K562 (cell line): ENCODE measurements around the gene IFNGR1. TPM values are rescaled to one million over a fixed set of nuclear protein-coding genes. Genes with fewer than 3 reads are reported as not detected.

ENCODE experiments used
- ATAC-seq: fragments of 200-7000 bp; cut with Tn5 transposase; 3 replicates; pipeline ENCODE4 v1.9.1; 2020; ENCODE audit warnings: moderate library complexity
- BruUV-seq: library from RNA; stranded (reverse); fragments of 400-500 nt; replicated peaks from 2 replicates; lab custom pipeline; 2021; lab: Mats Ljungman, UMichigan
- CTCF ChIA-PET: fragments of 300-600 bp; formaldehyde crosslinking; extraction: SDS; loops from one replicate; lab custom pipeline; 2021; ENCODE audit warnings: low intra/inter-chr PET ratio; lab: Yijun Ruan, JAX
- POLR2A ChIA-PET: fragments of 300-600, 350-650 bp; sonication (Branson Sonifier 250); formaldehyde crosslinking; extraction: SDS; loops from one replicate; lab custom pipeline; 2021; ENCODE audit warnings: antibody characterized with exemption, inconsistent platforms; lab: Yijun Ruan, JAX
- DNase-seq, 4 experiments: peaks; one replicate each; pipeline versions ENCODE4 v3.0.0 to v3.0.0-alpha.2; 2011 to 2018; ENCODE audit warnings: low spot score in 3 of 4, mixed read lengths in 3 of 4; ENCODE audit errors: extremely low read depth in 1 of 4
- FAIRE-seq: peaks from 2 replicates; lab custom pipeline; 2011; peaks lifted over from hg19 to GRCh38; lab: Jason Lieb, UNC
- H2AFZ ChIP-seq: 2 replicates; pipeline ENCODE4 v1.6.0; 2011; ENCODE audit warnings: low read depth, low read length, control low read depth, inconsistent platforms
- H3K27ac ChIP-seq: fragments of 200-600 bp; 3 replicates; pipeline ENCODE4 v1.8.0; 2011; ENCODE audit warnings: low read depth, mild to moderate bottlenecking, control low read depth, inconsistent platforms, low read length, moderate library complexity, mixed read lengths; ENCODE audit errors: extremely low read depth
- H3K27me3 ChIP-seq, 2 experiments: fragments of 300-600 bp in 1 of 2; 2 replicates in 1 of 2; 3 replicates in 1 of 2; pipeline versions ENCODE4 v1.6.0 to v1.8.0; 2011; ENCODE audit warnings: inconsistent platforms in 2 of 2, low read length in 2 of 2, mild to moderate bottlenecking in 1 of 2, mixed read lengths in 1 of 2, moderate library complexity in 1 of 2; ENCODE audit not compliant: control insufficient read depth in 2 of 2, insufficient read depth in 2 of 2
- H3K36me3 ChIP-seq: fragments of 300-600 bp; 3 replicates; pipeline ENCODE4 v1.8.0; 2011; ENCODE audit warnings: mild to moderate bottlenecking, low read length, inconsistent platforms; ENCODE audit not compliant: control insufficient read depth, insufficient read depth
- H3K4me1 ChIP-seq, 2 experiments: fragments of 200-600 bp in 1 of 2; replicated peaks in 1 of 2; 2 replicates in 1 of 2; 3 replicates in 1 of 2; pipeline versions ENCODE4 v1.5.1 to v1.8.0; 2011; ENCODE audit warnings: inconsistent platforms in 2 of 2, low read length in 2 of 2, mild to moderate bottlenecking in 1 of 2, mixed read lengths in 1 of 2, moderate library complexity in 1 of 2; ENCODE audit not compliant: control insufficient read depth in 2 of 2, insufficient read depth in 2 of 2
- H3K4me2 ChIP-seq: 2 replicates; pipeline ENCODE4 v1.6.1; 2011; ENCODE audit warnings: low read length, control low read depth, inconsistent platforms, mixed read lengths; ENCODE audit not compliant: insufficient read depth
- H3K4me3 ChIP-seq: fragments of 200-600 bp; sonication (generic), shearing (Covaris generic); 2 replicates; pipeline ENCODE4 v1.5.1; 2016; ENCODE audit warnings: control low read depth, inconsistent platforms
- H3K79me2 ChIP-seq: fragments of 200-600 bp; 3 replicates; pipeline ENCODE4 v1.8.0; 2011; ENCODE audit warnings: low read length, inconsistent platforms; ENCODE audit not compliant: control insufficient read depth, insufficient read depth
- H3K9ac ChIP-seq, 2 experiments: 2 replicates each; pipeline versions ENCODE4 v1.6.0 to v1.6.1; 2011; ENCODE audit warnings: low read depth in 2 of 2, low read length in 2 of 2, control low read depth in 1 of 2, inconsistent platforms in 1 of 2, mild to moderate bottlenecking in 1 of 2, mixed read lengths in 1 of 2; ENCODE audit not compliant: insufficient read depth in 1 of 2
- H3K9me1 ChIP-seq: one replicate; pipeline ENCODE4 v1.6.0; 2011; ENCODE audit warnings: inconsistent platforms, mild to moderate bottlenecking, low read length, moderate library complexity; ENCODE audit not compliant: control insufficient read depth, insufficient read depth
- H3K9me3 ChIP-seq: replicated peaks from 2 replicates; pipeline ENCODE4 v1.5.1; 2011; ENCODE audit warnings: low read depth, low read length, inconsistent platforms; ENCODE audit not compliant: control insufficient read depth, insufficient read depth
- H4K20me1 ChIP-seq: replicated peaks from 2 replicates; pipeline ENCODE4 v1.6.1; 2011; ENCODE audit warnings: low read length, inconsistent platforms, mixed read lengths; ENCODE audit not compliant: control insufficient read depth, insufficient read depth
- CBFB ChIP-seq: sonication (generic); formaldehyde crosslinking; IDR thresholded peaks from 2 replicates; pipeline ENCODE4 v1.4.0; 2020; ENCODE audit warnings: mild to moderate bottlenecking, missing genetic modification reagents
- HMGN3 ChIP-seq: IDR thresholded peaks from 2 replicates; pipeline ENCODE4 v1.6.1; 2011; ENCODE audit warnings: borderline replicate concordance, low read depth, mild to moderate bottlenecking, mixed read lengths, low read length; ENCODE audit not compliant: insufficient read length; ENCODE audit errors: extremely low read depth
- JUN ChIP-seq, 2 experiments: sonication (generic) in 1 of 2; formaldehyde crosslinking in 1 of 2; IDR thresholded peaks; 2 replicates each; pipeline versions ENCODE4 v1.6.1 to v1.8.0; 2012 to 2022; ENCODE audit warnings: borderline replicate concordance in 2 of 2, mild to moderate bottlenecking in 2 of 2, improper control_type of control experiment in 1 of 2, low read depth in 1 of 2, low read length in 1 of 2, missing genetic modification reagents in 1 of 2
- MEIS2 ChIP-seq: fragments of 450-650 bp; IDR thresholded peaks from 2 replicates; pipeline ENCODE4 v1.6.1; 2014; ENCODE audit warnings: mild to moderate bottlenecking; ENCODE audit not compliant: partially characterized antibody
- SMAD1 ChIP-seq: fragments of 150-350 bp; IDR thresholded peaks from 2 replicates; pipeline ENCODE4 v1.6.1; 2014; ENCODE audit warnings: low read length, low read depth; ENCODE audit not compliant: partially characterized antibody
- STAT5A ChIP-seq: IDR thresholded peaks from 2 replicates; pipeline ENCODE4 v1.6.1; 2012; ENCODE audit warnings: low read length, inconsistent platforms, borderline replicate concordance
- ZNF354B ChIP-seq: fragments of 250-450 bp; sonication (Bioruptor Pico); IDR thresholded peaks from 2 replicates; pipeline ENCODE4 v1.4.0; 2020
- ZNF644 ChIP-seq: fragments of 200-800 bp; sonication (Bioruptor generic); IDR thresholded peaks from 2 replicates; pipeline ENCODE4 v1.6.1; 2016; ENCODE audit warnings: low read depth, missing genetic modification characterization, missing compliant biosample characterization
- WGBS: fragments of 100-300 bp; shearing (Covaris generic); methylation state at CpG from one replicate; pipeline ENCODE4 v1.1.6; 2016; ENCODE audit warnings: low coverage, mixed read lengths; ENCODE audit not compliant: insufficient coverage; ENCODE audit errors: missing lambda C conversion rate; 5-methylcytosine and 5-hydroxymethylcytosine counted together
- in situ Hi-C: fragments of 300-500 bp; cut with MboI; formaldehyde crosslinking; loops from 4 replicates; pipeline ENCODE4 v1.15.0; 2018; ENCODE audit warnings: inconsistent platforms, mixed read lengths
- intact Hi-C: fragments of 100-400 bp; cut with micrococcal nuclease; formaldehyde crosslinking; loops from 2 replicates; pipeline ENCODE4 v1.14.2; 2022
- polyA plus RNA-seq, 8 experiments: library from polyadenylated mRNA; depleted of rRNA in 4 of 8; stranded (reverse) in 5 of 8; unstranded in 3 of 8; fragments of >200 nt; fragmentation: Nextera tagmentation in 2 of 8; fragmentation: Illumina TruSeq in 1 of 8; extraction: Ambion mirVana in 2 of 8; extraction: Trizol in 1 of 8; gene quantifications; 2 replicates each; pipeline versions ENCODE4 v1.2.1 to v1.2.3, GENCODE V29; 2011 to 2014; ENCODE audit warnings: inconsistent platforms in 1 of 8, missing spikeins in 1 of 8
- total RNA-seq, 7 experiments: library from RNA; depleted of rRNA in 6 of 7; stranded (reverse); fragments of >200 nt in 6 of 7; fragmentation: Illumina TruSeq in 2 of 7; extraction: Trizol in 2 of 7; gene quantifications; 2 replicates each; pipeline versions ENCODE4 v1.2.1 to v1.2.3, GENCODE V29; 2011 to 2021; ENCODE audit warnings: low replicate concordance in 1 of 7
- TF ChIP-seq, protein P1 (sequence below): fragments of 250-450 bp; sonication (Bioruptor Pico); IDR thresholded peaks from 2 replicates; pipeline ENCODE4 v1.4.0; 2020; ENCODE audit warnings: mild to moderate bottlenecking
- TF ChIP-seq, protein P2 (sequence below), 2 experiments: IDR thresholded peaks in 1 of 2; conservative IDR thresholded peaks in 1 of 2; 2 replicates each; pipeline ENCODE4 v1.6.1; 2016; ENCODE audit warnings: low read depth in 2 of 2, mild to moderate bottlenecking in 1 of 2, missing compliant biosample characterization in 1 of 2, missing genetic modification characterization in 1 of 2, moderate library complexity in 1 of 2

The IFNGR1 gene
- total and polyA plus RNA-seq, 9 of the 15 experiments (the other 6 are each of a cell fraction or from before 2014, with no cell fraction given), result 14.7 to 47.0 (median 26.7) TPM

- ChIA-PET POLR2A (no interaction called here), CTCF (no interaction called here)
- Histone ChIP-seq H3K9me1 (no peaks in the 10 kb centered on the region), H2AFZ (no peak overlapping the region), H3K36me3 (no peaks in the 10 kb centered on the region), H3K27me3 (peaks cover 3 to 19% of the 10 kb centered on the region in 2 experiments; a peak in 2 of 5 replicates), H3K79me2 (no peaks in the 10 kb centered on the region), H3K9ac (no peak overlapping the region)
- no peak for DNase-seq
- WGBS, result 0% methylated on average over 3 of the region's 3 CpGs
- no peak for ATAC-seq
- no TSS peak for BruUV-seq
- TF ChIP-seq ZNF644 (tag), result no peak
- no peak for TF ChIP-seq JUN (IDR thresholded peaks at IDR 0.05; ENCODE audit: borderline replicate concordance, low read depth, low read length)
- no peak for TF ChIP-seq JUN (CRISPR knock-in tag; IDR thresholded peaks at IDR 0.05; ENCODE audit: borderline replicate concordance)
- TF ChIP-seq STAT5A, result no peak
- TF ChIP-seq CBFB (CRISPR knock-in tag), result no peak
- TF ChIP-seq, all 486 proteins: peak for 0
- Histone ChIP-seq H3K4me2 (no peak overlapping the region), H3K9me3 (no peaks in the 10 kb centered on the region), H3K27ac (no peak overlapping the region), H3K4me1 (no peaks in the 10 kb centered on the region), H4K20me1 (no peaks in the 10 kb centered on the region), H3K4me3 (no peak overlapping the region)
- intact Hi-C loops, result no loop called here
- in situ Hi-C loops, result no loop called here
- no peak for FAIRE-seq
These were observed 42.2 kb upstream of the IFNGR1 start for GRCh38 chr6:137261361-137261760.

DNA sequence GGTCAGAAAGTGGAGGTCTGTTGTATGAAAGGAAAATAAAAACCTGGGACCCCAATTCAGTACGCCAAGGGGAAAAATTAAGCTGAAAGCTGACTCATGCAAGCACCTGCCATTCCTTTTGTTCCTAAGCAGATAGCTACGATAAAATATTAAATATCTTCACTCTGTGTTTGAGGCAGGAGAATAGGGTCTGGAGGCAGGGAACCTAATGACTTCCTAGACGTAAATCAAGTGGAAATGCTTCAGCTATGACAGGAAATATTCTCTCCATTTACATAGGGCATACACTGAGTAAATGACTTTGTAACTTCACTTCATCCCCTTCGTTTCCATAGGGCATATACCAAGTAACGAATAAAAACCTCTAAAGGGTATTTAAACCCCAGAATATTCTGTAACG is 41.0 kb upstream of the IFNGR1 start:
- Histone ChIP-seq H3K4me3 (no peak overlapping the region), H3K27ac (no peak overlapping the region), H3K79me2 (no peaks in the 10 kb centered on the region), H2AFZ (no peak overlapping the region), H3K9ac (no peak overlapping the region), H3K9me3 (no peaks in the 10 kb centered on the region), H4K20me1 (no peaks in the 10 kb centered on the region), H3K36me3 (no peaks in the 10 kb centered on the region), H3K9me1 (no peaks in the 10 kb centered on the region), H3K4me1 (no peaks in the 10 kb centered on the region), H3K4me2 (no peak overlapping the region), H3K27me3 (peaks cover 3 to 15% of the 10 kb centered on the region in 2 experiments; a peak in 2 of 5 replicates)
- no peak for FAIRE-seq
- no TSS peak for BruUV-seq
- POLR2A ChIA-PET, result interaction anchor here (0.6 kb wide), 1 partner anchor 779 kb away, joined by 3 read pairs; no protein-coding TSS in a partner anchor
- DNase-seq, result no peak
- CTCF ChIA-PET, result no interaction called here
- intact Hi-C loops, result no loop called here
- in situ Hi-C loops, result no loop called here
- WGBS, result 1% methylated on average over 6 of the region's 6 CpGs
- no peak for ATAC-seq
- TF ChIP-seq HMGN3, result no peak
- no peak for TF ChIP-seq SMAD1
- peak; percentile 28 for TF ChIP-seq MEIS2
- TF ChIP-seq, protein P1, sequence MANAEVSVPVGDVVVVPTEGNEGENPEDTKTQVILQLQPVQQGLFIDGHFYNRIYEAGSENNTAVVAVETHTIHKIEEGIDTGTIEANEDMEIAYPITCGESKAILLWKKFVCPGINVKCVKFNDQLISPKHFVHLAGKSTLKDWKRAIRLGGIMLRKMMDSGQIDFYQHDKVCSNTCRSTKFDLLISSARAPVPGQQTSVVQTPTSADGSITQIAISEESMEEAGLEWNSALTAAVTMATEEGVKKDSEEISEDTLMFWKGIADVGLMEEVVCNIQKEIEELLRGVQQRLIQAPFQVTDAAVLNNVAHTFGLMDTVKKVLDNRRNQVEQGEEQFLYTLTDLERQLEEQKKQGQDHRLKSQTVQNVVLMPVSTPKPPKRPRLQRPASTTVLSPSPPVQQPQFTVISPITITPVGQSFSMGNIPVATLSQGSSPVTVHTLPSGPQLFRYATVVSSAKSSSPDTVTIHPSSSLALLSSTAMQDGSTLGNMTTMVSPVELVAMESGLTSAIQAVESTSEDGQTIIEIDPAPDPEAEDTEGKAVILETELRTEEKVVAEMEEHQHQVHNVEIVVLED (CRISPR knock-in tag), result no peak
- TF ChIP-seq, protein P2, sequence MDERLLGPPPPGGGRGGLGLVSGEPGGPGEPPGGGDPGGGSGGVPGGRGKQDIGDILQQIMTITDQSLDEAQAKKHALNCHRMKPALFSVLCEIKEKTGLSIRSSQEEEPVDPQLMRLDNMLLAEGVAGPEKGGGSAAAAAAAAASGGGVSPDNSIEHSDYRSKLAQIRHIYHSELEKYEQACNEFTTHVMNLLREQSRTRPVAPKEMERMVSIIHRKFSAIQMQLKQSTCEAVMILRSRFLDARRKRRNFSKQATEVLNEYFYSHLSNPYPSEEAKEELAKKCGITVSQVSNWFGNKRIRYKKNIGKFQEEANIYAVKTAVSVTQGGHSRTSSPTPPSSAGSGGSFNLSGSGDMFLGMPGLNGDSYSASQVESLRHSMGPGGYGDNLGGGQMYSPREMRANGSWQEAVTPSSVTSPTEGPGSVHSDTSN (CRISPR knock-in tag; IDR thresholded peaks at IDR 0.05; ENCODE audit: low read depth), result no peak
- TF ChIP-seq, protein P2 (tag; conservative IDR thresholded peaks at IDR 0.05; ENCODE audit: low read depth), result 0 out of 2 replicates have a peak, but pooled peaks have one; percentile 23
- no peak for TF ChIP-seq ZNF354B (CRISPR knock-in tag)
- TF ChIP-seq, all 486 proteins: peak for 2
